Neuron (in vitro differentiated cells): ENCODE measurements around the gene SFXN4.

Source experiments
- H2AFZ ChIP-seq: one replicate; pipeline ENCODE4 v1.6.1; 2013; ENCODE audit warnings: low read depth, mild to moderate bottlenecking, inconsistent platforms, low read length, moderate library complexity
- H3K27me3 ChIP-seq: one replicate; pipeline ENCODE4 v1.6.1; 2013; ENCODE audit warnings: low read length; ENCODE audit not compliant: insufficient read depth
- H3K36me3 ChIP-seq: one replicate; pipeline ENCODE4 v1.6.1; 2013; ENCODE audit warnings: low read length; ENCODE audit not compliant: insufficient read depth
- H3K4me1 ChIP-seq: one replicate; pipeline ENCODE4 v1.6.1; 2013; ENCODE audit warnings: low read length; ENCODE audit not compliant: insufficient read depth
- H3K4me3 ChIP-seq: 2 replicates; pipeline ENCODE4 v1.5.1; 2013; ENCODE audit warnings: mild to moderate bottlenecking, low read length, moderate library complexity
- H3K9me3 ChIP-seq: one replicate; pipeline ENCODE4 v1.6.1; 2013; ENCODE audit warnings: low read length

Gene SFXN4, protein sequence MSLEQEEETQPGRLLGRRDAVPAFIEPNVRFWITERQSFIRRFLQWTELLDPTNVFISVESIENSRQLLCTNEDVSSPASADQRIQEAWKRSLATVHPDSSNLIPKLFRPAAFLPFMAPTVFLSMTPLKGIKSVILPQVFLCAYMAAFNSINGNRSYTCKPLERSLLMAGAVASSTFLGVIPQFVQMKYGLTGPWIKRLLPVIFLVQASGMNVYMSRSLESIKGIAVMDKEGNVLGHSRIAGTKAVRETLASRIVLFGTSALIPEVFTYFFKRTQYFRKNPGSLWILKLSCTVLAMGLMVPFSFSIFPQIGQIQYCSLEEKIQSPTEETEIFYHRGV

DNA sequence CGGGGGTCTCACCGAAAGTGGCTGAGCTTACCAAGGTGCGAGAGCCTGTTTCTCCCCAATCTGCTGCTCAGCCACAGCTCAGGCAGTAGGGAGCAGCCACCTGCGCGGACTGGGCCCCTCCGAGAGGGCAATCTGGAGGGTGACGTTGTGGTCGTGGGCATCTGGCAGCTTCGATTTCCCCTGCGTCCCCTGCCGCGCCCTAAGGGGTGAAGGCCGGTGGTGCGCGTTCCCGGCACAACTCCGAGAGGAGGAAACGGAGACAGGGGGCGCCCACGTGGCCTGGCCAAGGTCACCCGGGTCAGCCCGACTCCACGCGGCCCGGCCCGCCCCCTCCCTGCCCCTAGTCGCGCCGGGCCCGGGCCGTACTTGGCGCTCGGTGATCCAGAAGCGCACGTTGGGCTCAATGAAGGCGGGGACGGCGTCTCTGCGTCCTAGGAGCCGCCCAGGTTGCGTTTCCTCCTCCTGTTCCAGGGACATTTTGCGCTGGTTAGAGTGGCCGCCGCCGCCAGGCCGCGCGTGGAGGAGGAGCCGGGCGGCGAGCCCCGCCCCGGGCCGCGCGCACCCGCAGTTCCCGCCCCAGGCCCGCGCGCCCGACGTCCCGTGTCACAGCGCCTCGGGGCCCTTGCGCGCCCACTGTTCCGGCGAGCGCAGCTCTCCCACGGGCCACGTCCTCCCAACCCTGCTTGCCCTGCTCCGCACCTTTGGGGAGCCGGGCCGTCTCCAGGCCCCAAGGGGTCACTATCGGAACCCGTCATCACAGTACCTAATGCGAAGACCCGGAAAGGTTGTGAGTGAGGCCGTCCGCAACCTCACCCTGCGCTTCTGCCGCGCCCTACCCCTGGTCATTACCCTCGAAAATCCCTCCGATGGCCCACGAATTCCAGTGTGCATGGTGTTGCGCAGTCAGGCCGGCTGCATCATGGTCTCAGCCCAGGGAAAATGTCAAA is at the start of gene SFXN4:
SFXN4 (minus strand) TSS at position 544 of the 947 bp plus-strand sequence; CDS start at position 477, 67 bp downstream.
- Histone ChIP-seq H3K36me3 (peaks cover 25% of the 10 kb centered on the region), H3K9me3 (no peaks in the 10 kb centered on the region), H3K4me3 (peak within 1 kb of the TSS; percentile 53)

DNA sequence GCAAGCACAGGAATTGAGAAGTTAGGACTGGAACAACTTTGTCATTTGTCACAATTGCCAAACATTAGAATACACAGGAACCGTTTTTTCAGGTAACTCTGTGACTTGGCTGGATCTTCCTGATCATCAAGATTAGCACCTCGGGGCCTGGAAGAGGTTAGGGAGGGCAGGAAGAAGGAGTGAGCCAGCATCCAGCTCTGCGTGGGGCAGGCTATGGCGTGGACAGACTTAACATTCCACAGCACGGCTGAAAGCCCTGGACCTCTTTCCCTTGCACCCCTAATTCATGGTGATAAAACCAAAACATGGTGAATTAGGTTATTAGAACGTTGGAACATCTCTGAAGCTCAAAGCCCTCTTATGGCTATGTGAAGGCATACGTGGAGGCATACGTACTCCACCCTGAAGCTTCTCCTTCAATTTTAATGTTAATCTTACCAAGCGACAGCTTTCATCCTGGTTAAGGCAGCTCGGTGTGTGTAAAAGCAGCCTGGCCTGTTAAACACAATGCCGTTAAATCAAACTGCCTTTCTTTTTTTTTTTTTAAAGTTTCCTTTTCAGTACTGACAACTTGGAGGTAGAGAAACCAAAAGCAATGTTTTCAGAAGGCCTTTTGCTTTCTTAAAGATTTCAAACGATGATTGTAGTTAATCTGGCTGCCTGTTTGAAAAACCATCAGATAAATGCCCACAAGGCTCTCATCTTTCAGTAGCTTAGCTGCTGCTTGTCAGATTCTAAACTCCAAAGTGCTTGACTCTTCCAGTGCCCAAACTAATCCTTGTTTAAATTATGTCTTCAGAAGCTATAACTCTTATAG is 46.3 kb upstream of the SFXN4 start:
- H3K4me3 ChIP-seq = no peak overlapping the region
- no peaks in the 10 kb centered on the region for H3K27me3 ChIP-seq
- no peaks in the 10 kb centered on the region for H3K36me3 ChIP-seq
- H3K9me3 ChIP-seq = no peaks in the 10 kb centered on the region
- peaks cover 37% of the 10 kb centered on the region for H3K4me1 ChIP-seq
- H2AFZ ChIP-seq = no peak overlapping the region

More for the DNA sequence above, at the start of gene SFXN4:
- Histone ChIP-seq H3K27me3 (no peaks in the 10 kb centered on the region), H3K4me1 (peaks cover 17% of the 10 kb centered on the region), H2AFZ (peak within 1 kb of the TSS; percentile 92)

GRCh38 chr10:119211176-119211575 is 45.7 kb upstream of the SFXN4 start:
- H3K9me3 ChIP-seq = no peaks in the 10 kb centered on the region
- H3K4me1 ChIP-seq = peaks cover 37% of the 10 kb centered on the region
- no peaks in the 10 kb centered on the region for H3K27me3 ChIP-seq
- H2AFZ ChIP-seq = no peak overlapping the region
- no peaks in the 10 kb centered on the region for H3K36me3 ChIP-seq
- H3K4me3 ChIP-seq = no peak overlapping the region

DNA sequence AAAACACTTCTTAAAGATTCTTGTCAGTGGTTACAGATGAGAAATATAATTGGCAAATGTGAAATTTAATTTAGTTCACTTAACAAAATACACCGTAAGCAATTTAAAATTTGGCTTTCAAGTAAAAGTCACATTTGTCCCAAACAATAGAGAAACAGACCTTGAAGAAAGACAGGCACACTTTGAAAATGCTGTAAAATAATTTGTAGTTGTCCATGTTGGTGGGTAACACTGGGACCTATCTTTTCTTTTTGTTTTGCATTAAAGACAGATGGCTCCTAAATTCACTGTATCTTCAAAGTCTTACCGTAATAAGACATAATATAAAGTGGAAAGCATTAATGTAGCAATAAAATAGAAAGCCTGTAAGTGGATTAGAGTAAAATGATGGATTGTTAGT is 45.1 kb upstream of the SFXN4 start:
- no peaks in the 10 kb centered on the region for H3K9me3 ChIP-seq
- peaks cover 37% of the 10 kb centered on the region for H3K4me1 ChIP-seq
- no peaks in the 10 kb centered on the region for H3K36me3 ChIP-seq
- H2AFZ ChIP-seq = no peak overlapping the region
- no peak overlapping the region for H3K4me3 ChIP-seq
- no peaks in the 10 kb centered on the region for H3K27me3 ChIP-seq

DNA sequence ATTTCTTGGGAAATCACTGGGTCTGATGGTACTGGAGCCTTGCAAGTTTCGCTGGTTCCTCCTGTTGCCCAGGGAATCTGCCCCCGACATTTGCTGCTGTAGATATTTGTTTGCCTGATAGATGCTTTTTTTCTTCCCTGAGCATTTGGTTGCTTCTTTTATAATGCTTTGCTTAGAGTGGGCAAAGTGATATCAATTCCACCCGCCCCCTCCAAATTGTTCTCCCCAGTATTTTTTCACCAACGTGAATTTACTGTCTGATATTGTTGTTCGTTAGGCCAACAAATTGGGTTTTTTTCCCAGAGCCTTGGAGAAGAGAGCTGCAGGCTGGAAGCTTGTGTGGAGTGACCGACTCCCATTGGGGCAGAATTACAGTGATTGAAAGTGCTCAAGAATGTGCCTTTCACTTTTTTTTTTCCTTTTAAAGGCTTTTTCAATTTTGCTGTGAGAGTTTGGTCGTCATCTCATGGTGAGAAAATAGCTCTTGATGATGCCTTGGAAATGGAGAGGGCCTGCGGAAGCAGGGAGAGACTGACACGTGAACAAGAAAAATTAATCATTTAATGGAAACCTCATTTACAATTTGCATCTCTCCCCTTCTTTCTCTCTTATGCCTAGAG is 44.3 kb upstream of the SFXN4 start:
- Histone ChIP-seq H3K36me3 (no peaks in the 10 kb centered on the region), H3K4me3 (peak overlapping the region; percentile 85), H3K9me3 (no peaks in the 10 kb centered on the region), H3K27me3 (no peaks in the 10 kb centered on the region), H3K4me1 (peaks cover 37% of the 10 kb centered on the region), H2AFZ (peak overlapping the region; percentile 34)

- H3K9me3 ChIP-seq = no peaks in the 10 kb centered on the region
- H2AFZ ChIP-seq = peak overlapping the region; percentile 95
- H3K27me3 ChIP-seq = no peaks in the 10 kb centered on the region
- H3K36me3 ChIP-seq = no peaks in the 10 kb centered on the region
- H3K4me3 ChIP-seq = peak overlapping the region; percentile 85
- peaks cover 37% of the 10 kb centered on the region for H3K4me1 ChIP-seq
These were observed 43.7 kb upstream of the SFXN4 start for GRCh38 chr10:119209035-119209735.

- Histone ChIP-seq H2AFZ (peak overlapping the region; percentile 95), H3K9me3 (no peaks in the 10 kb centered on the region), H3K4me3 (peak overlapping the region; percentile 85), H3K27me3 (no peaks in the 10 kb centered on the region), H3K4me1 (peaks cover 37% of the 10 kb centered on the region), H3K36me3 (no peaks in the 10 kb centered on the region)
These were observed 43.0 kb upstream of the SFXN4 start for GRCh38 chr10:119208553-119208940.

- no peaks in the 10 kb centered on the region for H3K9me3 ChIP-seq
- H3K36me3 ChIP-seq = no peaks in the 10 kb centered on the region
- no peaks in the 10 kb centered on the region for H3K27me3 ChIP-seq
- peak overlapping the region; percentile 95 for H2AFZ ChIP-seq
- H3K4me1 ChIP-seq = peaks cover 41% of the 10 kb centered on the region
- H3K4me3 ChIP-seq = peak overlapping the region; percentile 85
These were observed 42.4 kb upstream of the SFXN4 start for GRCh38 chr10:119207713-119208552.

GRCh38 chr10:119207366-119207666 is 41.8 kb upstream of the SFXN4 start, which contains the start of gene GRK5:
Gene GRK5, plus strand, starts transcription at chr10:119207571. Its CDS starts 347 bp downstream, at chr10:119207918.
- peaks cover 45% of the 10 kb centered on the region for H3K4me1 ChIP-seq
- peak within 1 kb of the TSS; percentile 85 for H3K4me3 ChIP-seq
- peak within 1 kb of the TSS; percentile 95 for H2AFZ ChIP-seq
- H3K9me3 ChIP-seq = no peaks in the 10 kb centered on the region
- no peaks in the 10 kb centered on the region for H3K27me3 ChIP-seq
- no peaks in the 10 kb centered on the region for H3K36me3 ChIP-seq

DNA sequence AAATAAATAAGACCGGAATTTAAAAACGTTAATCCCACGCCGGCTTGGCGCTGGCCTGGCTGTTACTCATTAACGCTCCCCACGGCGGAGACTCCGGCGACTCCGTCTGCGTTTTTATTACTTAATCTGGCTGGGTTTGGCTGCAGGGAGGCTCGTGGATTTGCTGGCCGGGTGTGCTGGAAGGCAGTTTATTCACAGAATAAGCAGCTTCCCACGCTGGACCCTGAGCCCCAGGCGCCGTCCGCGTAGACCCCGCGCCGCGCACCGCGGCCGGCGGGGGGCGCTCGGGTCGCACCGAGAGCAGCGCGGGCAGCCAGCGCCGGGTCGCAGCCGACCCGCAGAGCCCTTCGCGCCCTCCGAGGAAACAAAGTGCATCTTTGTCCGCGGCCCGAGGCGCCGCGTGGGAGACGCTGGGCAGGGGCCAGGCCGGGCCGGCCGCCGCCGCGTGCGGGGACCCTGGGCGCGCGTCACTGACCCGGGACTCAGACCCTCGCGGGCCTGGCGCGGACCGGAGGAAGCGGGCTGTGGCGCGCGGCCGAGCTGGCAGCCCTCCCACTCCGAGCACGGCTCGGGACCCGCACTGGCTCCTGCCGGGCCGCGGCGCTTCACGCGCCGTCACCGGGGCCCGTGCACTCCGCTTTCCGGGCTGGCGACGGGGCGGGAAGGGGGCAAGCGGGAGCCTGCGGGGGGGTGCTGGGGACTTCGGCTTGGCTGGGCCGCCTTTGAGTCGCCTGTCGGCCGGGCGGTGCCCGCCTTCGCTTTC is 41.3 kb upstream of the SFXN4 start:
- H3K4me3 ChIP-seq = peak overlapping the region; percentile 85
- H3K9me3 ChIP-seq = no peaks in the 10 kb centered on the region
- peak overlapping the region; percentile 36 for H2AFZ ChIP-seq
- peaks cover 40% of the 10 kb centered on the region for H3K4me1 ChIP-seq
- H3K36me3 ChIP-seq = no peaks in the 10 kb centered on the region
- no peaks in the 10 kb centered on the region for H3K27me3 ChIP-seq
